A673 (cell line): Measurements from ENCODE around the gene PAPPA. TPM values are rescaled to one million over a fixed set of nuclear protein-coding genes. Genes with fewer than 3 reads are reported as not detected.
A peak's percentile ranks its signal among the peaks of the same experiment; 100 is the strongest.

Experiments
- BruUV-seq: library from RNA; stranded (reverse); fragments of 400-500 nt; replicated peaks from 2 replicates; lab custom pipeline; 2021; lab: Mats Ljungman, UMichigan
- CTCF ChIA-PET: fragments of 300-600 bp; sonication (Branson Sonifier 250); formaldehyde crosslinking; loops from one replicate; lab custom pipeline; 2022; ENCODE audit warnings: antibody characterized with exemption; lab: Charles Lee
- POLR2A ChIA-PET: fragments of 300-600 bp; sonication (Branson Sonifier 250); formaldehyde crosslinking; loops from one replicate; lab custom pipeline; 2022; ENCODE audit warnings: antibody characterized with exemption; ENCODE audit not compliant: low non-redundant PET; lab: Charles Lee
- DNase-seq: peaks from one replicate; pipeline ENCODE4 v3.0.0-alpha.2; 2015; ENCODE audit warnings: low spot score
- H3K27ac ChIP-seq: fragments of 200-600 bp; sonication (generic); 2 replicates; pipeline ENCODE4 v1.5.1; 2016; ENCODE audit warnings: mixed run types, low read depth, mild to moderate bottlenecking, mixed read lengths, antibody characterized with exemption, low read length; ENCODE audit not compliant: poor library complexity, severe bottlenecking
- H3K27me3 ChIP-seq: fragments of 200-600 bp; sonication (generic); replicated peaks from 2 replicates; pipeline ENCODE4 v1.6.1; 2017; ENCODE audit warnings: mixed run types, low read depth, mild to moderate bottlenecking, mixed read lengths, antibody characterized with exemption, low read length; ENCODE audit not compliant: insufficient read depth, poor library complexity
- H3K36me3 ChIP-seq: fragments of 200-600 bp; sonication (generic); 2 replicates; pipeline ENCODE4 v1.6.1; 2016; ENCODE audit warnings: mixed run types, mild to moderate bottlenecking, mixed read lengths, antibody characterized with exemption, low read length; ENCODE audit not compliant: insufficient read depth, poor library complexity, severe bottlenecking
- H3K4me1 ChIP-seq: fragments of 200-600 bp; sonication (generic); 2 replicates; pipeline ENCODE4 v1.6.1; 2017; ENCODE audit warnings: mixed run types, mild to moderate bottlenecking, mixed read lengths, antibody characterized with exemption, low read length; ENCODE audit not compliant: insufficient read depth, poor library complexity, severe bottlenecking
- H3K4me3 ChIP-seq: fragments of 200-600 bp; sonication (generic); 2 replicates; pipeline ENCODE4 v1.5.1; 2016; ENCODE audit warnings: low read depth, mixed run types, mild to moderate bottlenecking, mixed read lengths, low read length; ENCODE audit not compliant: poor library complexity, severe bottlenecking
- H3K9me3 ChIP-seq: fragments of 200-600 bp; sonication (generic); 2 replicates; pipeline ENCODE4 v1.6.1; 2016; ENCODE audit warnings: mixed run types, low read depth, mild to moderate bottlenecking, mixed read lengths, antibody characterized with exemption, low read length; ENCODE audit not compliant: poor library complexity, severe bottlenecking
- CTCF ChIP-seq: fragments of 300-800, 200-600 bp; sonication (generic); conservative IDR thresholded peaks from 2 replicates; pipeline ENCODE4 v1.5.1; 2017; ENCODE audit warnings: low read depth, mild to moderate bottlenecking, antibody characterized with exemption, low read length, moderate library complexity, mixed read lengths
- EZH2 ChIP-seq: fragments of 200-600 bp; sonication (generic); IDR thresholded peaks from 2 replicates; pipeline ENCODE4 v1.6.1; 2017; ENCODE audit warnings: borderline replicate concordance, low read depth, mild to moderate bottlenecking, mixed read lengths, antibody characterized with exemption, low read length; ENCODE audit not compliant: poor library complexity, severe bottlenecking
- intact Hi-C: fragments of 100-400 bp; cut with micrococcal nuclease; formaldehyde crosslinking; loops from one replicate; pipeline ENCODE4 v1.10.0; 2022; ENCODE audit not compliant: unreplicated experiment
- total RNA-seq: library from RNA; stranded (reverse); gene quantifications from 2 replicates; pipeline ENCODE4 v1.2.3, GENCODE V29; 2021

The PAPPA gene
- total RNA-seq, 1 experiment from 2014 or later: 47.4 TPM

- H3K36me3 ChIP-seq: peaks cover 34% of the 10 kb centered on the region
- H3K9me3 ChIP-seq: no peaks in the 10 kb centered on the region
- no peaks in the 10 kb centered on the region for H3K4me1 ChIP-seq
- H3K27me3 ChIP-seq: no peaks in the 10 kb centered on the region
- DNase-seq: no peak
- H3K4me3 ChIP-seq: no peak overlapping the region
- POLR2A ChIA-PET: no interaction called here
- intact Hi-C loops: no loop called here
- no peak overlapping the region for H3K27ac ChIP-seq
- no TSS peak for BruUV-seq
- TF ChIP-seq CTCF (no peak), EZH2 (no peak)
- CTCF ChIA-PET: no interaction called here
Observed at GRCh38 chr9:116312221-116312620, 158.6 kb downstream of the PAPPA start.

- TF ChIP-seq CTCF (0 out of 2 replicates have a peak, but pooled peaks have one; percentile 21), EZH2 (no peak)
- H3K4me1 ChIP-seq: no peaks in the 10 kb centered on the region
- BruUV-seq: no TSS peak
- ChIA-PET CTCF (no interaction called here), POLR2A (no interaction called here)
- no peak overlapping the region for H3K27ac ChIP-seq
- no peak for DNase-seq
- no peaks in the 10 kb centered on the region for H3K27me3 ChIP-seq
- H3K9me3 ChIP-seq: no peaks in the 10 kb centered on the region
- peaks cover 27% of the 10 kb centered on the region for H3K36me3 ChIP-seq
- no peak overlapping the region for H3K4me3 ChIP-seq
- intact Hi-C loops: no loop called here
Observed at GRCh38 chr9:116313638-116314037, 160.0 kb downstream of the PAPPA start.

- intact Hi-C loops: no loop called here
- ChIA-PET POLR2A (no interaction called here), CTCF (no interaction called here)
- no peaks in the 10 kb centered on the region for H3K9me3 ChIP-seq
- no peak overlapping the region for H3K4me3 ChIP-seq
- no peak overlapping the region for H3K27ac ChIP-seq
- no peak for DNase-seq
- TF ChIP-seq EZH2 (no peak), CTCF (no peak)
- H3K4me1 ChIP-seq: peaks cover 12% of the 10 kb centered on the region
- no TSS peak for BruUV-seq
- no peaks in the 10 kb centered on the region for H3K27me3 ChIP-seq
- H3K36me3 ChIP-seq: peaks cover 18% of the 10 kb centered on the region
Observed at GRCh38 chr9:116316246-116316645, 162.7 kb downstream of the PAPPA start.
